ENCODE measurements around the gene LTBR.

LTBR gene

DNA sequence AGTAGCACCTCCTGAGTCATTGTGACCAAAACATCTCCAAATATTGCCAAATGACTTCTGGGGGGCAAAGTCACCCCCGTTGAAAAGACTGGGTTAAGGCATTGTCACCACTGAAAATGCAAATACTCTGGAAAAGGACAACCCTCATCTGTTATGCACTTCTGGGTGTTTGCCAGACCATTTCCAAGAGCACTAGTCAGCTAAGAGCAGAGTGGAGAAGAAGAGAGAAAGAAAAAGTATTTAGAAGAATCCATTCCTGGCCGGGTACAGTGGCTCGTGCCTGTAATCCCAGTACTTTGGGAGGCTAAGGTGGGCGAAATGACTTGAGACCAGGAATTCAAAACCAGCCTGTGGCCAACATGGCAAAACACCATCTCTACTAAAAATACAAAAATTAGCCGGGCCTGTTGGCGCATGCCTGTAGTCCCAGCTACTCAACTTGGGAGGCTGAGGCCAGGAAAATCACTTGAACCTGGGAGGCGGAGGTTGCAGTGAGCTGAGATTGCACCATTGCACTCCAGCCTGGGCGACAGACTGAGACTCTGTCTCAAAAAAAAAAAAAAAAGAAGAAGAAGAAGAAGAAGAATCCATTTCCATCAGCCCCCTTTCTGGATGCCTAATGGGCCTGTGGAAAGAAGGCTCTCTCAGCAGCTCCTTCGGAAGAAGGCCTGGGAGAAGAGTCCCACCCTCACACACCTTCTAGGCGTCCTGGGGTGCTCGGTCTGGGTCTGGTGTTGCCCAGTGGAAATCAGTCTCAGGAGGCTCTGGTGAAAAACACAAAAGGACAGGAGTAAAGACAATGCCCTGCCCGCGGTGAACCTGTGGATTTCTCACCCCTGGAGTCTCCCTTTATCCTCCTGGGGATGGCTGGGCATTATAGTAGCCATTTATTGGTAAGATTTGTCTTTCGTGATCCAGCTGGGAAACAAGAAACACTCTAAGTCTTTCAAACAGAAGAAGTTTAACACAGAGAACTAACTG is 3.5 kb upstream of the LTBR start:
- H3K4me3 ChIP-seq (ENCODE audit: low read depth, low read length) = no peak overlapping the region
- no peak for DNase-seq (ENCODE audit: low read depth)
- TF ChIP-seq MYC (IDR thresholded peaks at IDR 0.05; ENCODE audit: low read depth, low read length) (no peak), POLR2A (IDR thresholded peaks at IDR 0.05; ENCODE audit: extremely low read depth, insufficient read length) (no peak)
- TF ChIP-seq, protein P1, sequence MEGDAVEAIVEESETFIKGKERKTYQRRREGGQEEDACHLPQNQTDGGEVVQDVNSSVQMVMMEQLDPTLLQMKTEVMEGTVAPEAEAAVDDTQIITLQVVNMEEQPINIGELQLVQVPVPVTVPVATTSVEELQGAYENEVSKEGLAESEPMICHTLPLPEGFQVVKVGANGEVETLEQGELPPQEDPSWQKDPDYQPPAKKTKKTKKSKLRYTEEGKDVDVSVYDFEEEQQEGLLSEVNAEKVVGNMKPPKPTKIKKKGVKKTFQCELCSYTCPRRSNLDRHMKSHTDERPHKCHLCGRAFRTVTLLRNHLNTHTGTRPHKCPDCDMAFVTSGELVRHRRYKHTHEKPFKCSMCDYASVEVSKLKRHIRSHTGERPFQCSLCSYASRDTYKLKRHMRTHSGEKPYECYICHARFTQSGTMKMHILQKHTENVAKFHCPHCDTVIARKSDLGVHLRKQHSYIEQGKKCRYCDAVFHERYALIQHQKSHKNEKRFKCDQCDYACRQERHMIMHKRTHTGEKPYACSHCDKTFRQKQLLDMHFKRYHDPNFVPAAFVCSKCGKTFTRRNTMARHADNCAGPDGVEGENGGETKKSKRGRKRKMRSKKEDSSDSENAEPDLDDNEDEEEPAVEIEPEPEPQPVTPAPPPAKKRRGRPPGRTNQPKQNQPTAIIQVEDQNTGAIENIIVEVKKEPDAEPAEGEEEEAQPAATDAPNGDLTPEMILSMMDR (IDR thresholded peaks at IDR 0.05; ENCODE audit: low read depth, low read length) = no peak
- TF ChIP-seq, protein P2, sequence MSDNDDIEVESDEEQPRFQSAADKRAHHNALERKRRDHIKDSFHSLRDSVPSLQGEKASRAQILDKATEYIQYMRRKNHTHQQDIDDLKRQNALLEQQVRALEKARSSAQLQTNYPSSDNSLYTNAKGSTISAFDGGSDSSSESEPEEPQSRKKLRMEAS (IDR thresholded peaks at IDR 0.05; ENCODE audit: low read depth, low read length) = no peak

DNA sequence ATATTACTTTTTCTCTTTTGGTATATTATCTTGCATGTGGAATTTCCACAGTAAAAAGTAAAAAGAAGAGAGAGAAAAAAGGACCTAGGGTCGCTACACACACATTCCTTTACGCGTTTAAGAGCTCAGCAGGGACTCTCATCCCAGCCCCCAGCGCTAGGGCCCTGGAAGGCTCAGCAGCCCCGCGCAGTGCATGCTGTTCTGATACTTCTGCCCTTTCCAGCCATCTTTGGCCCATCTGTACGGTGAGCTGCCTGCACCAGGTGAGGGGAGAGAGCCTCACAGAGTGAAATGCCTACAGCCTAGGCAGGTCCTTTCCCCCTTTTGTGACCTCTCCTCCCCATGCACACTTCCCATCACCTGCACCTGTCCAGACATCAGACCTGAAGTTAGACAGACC is 1.6 kb upstream of the LTBR start:
- TF ChIP-seq POLR2A (IDR thresholded peaks at IDR 0.05; ENCODE audit: extremely low read depth, insufficient read length) = no peak
- TF ChIP-seq, protein P2 (IDR thresholded peaks at IDR 0.05; ENCODE audit: low read depth, low read length) = no peak
- TF ChIP-seq MYC (IDR thresholded peaks at IDR 0.05; ENCODE audit: low read depth, low read length) = no peak
- no peak overlapping the region for H3K4me3 ChIP-seq (ENCODE audit: low read depth, low read length)
- DNase-seq (ENCODE audit: low read depth) = no peak

DNA sequence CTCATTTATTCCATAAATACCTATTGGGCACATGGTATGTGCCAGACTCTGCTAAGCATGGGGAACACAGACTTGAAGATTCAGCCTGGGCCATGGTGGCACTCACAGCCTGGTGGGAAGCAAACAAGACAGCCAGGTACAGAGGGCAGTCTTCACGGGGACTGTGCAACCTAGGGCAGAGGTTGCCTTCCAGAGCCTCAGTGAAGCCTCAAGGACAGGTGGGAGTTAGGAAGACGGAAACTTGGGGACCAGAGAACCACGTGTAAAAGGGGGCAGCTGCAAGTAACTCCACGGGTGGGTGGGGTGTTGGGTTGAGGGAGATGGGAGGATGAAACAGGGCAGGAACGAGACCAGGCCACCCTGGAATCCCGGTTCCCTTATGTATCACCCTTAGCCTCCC is 980 bp upstream of the LTBR start:
- TF ChIP-seq, protein P1 (IDR thresholded peaks at IDR 0.05; ENCODE audit: low read depth, low read length) = no peak
- TF ChIP-seq MYC (IDR thresholded peaks at IDR 0.05; ENCODE audit: low read depth, low read length) = no peak
- no peak for TF ChIP-seq POLR2A (IDR thresholded peaks at IDR 0.05; ENCODE audit: extremely low read depth, insufficient read length)
- TF ChIP-seq, protein P2 (IDR thresholded peaks at IDR 0.05; ENCODE audit: low read depth, low read length) = no peak
- no peak overlapping the region for H3K4me3 ChIP-seq (ENCODE audit: low read depth, low read length)
- no peak for DNase-seq (ENCODE audit: low read depth)

DNA sequence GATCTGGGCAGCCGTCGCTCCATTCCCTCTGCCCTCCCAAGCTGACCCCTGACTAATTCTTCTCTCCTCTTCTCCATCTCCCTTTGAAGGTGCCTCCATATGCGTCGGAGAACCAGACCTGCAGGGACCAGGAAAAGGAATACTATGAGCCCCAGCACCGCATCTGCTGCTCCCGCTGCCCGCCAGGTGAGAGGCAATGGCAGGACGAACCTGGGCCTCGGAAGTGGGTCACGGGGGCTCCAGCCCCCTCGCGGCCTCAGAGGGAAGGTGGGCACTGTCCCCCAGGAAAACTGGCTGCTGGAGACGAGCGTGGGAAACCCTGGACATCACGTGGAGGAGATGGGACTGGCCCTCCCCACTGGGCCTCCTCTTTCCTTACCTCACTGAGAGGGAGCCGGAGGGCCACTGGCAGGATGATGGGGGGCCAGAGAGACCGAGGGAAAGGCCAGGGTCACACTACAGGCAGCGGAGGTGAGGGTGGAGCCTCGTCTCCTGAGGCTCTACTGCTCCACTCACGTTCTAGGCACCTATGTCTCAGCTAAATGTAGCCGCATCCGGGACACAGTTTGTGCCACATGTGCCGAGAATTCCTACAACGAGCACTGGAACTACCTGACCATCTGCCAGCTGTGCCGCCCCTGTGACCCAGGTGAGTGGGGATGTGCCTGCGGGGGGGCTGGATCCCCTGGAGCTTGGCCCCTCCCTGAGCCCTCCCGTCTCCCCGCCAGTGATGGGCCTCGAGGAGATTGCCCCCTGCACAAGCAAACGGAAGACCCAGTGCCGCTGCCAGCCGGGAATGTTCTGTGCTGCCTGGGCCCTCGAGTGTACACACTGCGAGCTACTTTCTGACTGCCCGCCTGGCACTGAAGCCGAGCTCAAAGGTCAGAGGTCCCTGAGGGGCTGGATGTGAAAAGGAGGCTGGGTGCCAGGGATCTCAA is 806 bp downstream of the LTBR start:
- no peak for DNase-seq (ENCODE audit: low read depth)
- H3K4me3 ChIP-seq (ENCODE audit: low read depth, low read length) = peak overlapping the region; percentile 80
- TF ChIP-seq POLR2A (IDR thresholded peaks at IDR 0.05; ENCODE audit: extremely low read depth, insufficient read length) (no peak), MYC (IDR thresholded peaks at IDR 0.05; ENCODE audit: low read depth, low read length) (no peak)
- TF ChIP-seq, protein P1 (IDR thresholded peaks at IDR 0.05; ENCODE audit: low read depth, low read length) = no peak
- TF ChIP-seq, protein P2 (IDR thresholded peaks at IDR 0.05; ENCODE audit: low read depth, low read length) = no peak

DNA sequence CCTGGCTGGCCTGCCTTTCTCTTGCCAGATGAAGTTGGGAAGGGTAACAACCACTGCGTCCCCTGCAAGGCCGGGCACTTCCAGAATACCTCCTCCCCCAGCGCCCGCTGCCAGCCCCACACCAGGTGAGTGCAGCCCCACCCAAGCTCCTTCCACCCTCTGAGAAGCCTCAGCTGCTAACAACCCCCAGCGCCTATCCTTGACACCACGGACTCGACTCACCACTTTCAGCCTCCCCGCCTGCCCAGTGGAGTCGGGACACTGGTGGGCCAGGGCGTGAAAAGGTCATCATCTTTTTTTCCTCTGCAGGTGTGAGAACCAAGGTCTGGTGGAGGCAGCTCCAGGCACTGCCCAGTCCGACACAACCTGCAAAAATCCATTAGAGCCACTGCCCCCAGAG is 2.1 kb downstream of the LTBR start:
- DNase-seq (ENCODE audit: low read depth) = no peak
- no peak overlapping the region for H3K4me3 ChIP-seq (ENCODE audit: low read depth, low read length)
- TF ChIP-seq MYC (IDR thresholded peaks at IDR 0.05; ENCODE audit: low read depth, low read length) (no peak), POLR2A (IDR thresholded peaks at IDR 0.05; ENCODE audit: extremely low read depth, insufficient read length) (no peak)
- TF ChIP-seq, protein P1 (IDR thresholded peaks at IDR 0.05; ENCODE audit: low read depth, low read length) = no peak
- TF ChIP-seq, protein P2 (IDR thresholded peaks at IDR 0.05; ENCODE audit: low read depth, low read length) = no peak
